COR-L47 (cell line): ENCODE measurements around the gene PFKP.
"Not testable (repeated sequence)": the region's sequence is repeated elsewhere in the genome, so short reads cannot be mapped to it uniquely, and the experiment has no call there.

ENCODE experiments used
- DNase-seq: peaks from one replicate; lab custom pipeline; 2025; lab: John Stamatoyannopoulos, UW

PFKP gene

DNA sequence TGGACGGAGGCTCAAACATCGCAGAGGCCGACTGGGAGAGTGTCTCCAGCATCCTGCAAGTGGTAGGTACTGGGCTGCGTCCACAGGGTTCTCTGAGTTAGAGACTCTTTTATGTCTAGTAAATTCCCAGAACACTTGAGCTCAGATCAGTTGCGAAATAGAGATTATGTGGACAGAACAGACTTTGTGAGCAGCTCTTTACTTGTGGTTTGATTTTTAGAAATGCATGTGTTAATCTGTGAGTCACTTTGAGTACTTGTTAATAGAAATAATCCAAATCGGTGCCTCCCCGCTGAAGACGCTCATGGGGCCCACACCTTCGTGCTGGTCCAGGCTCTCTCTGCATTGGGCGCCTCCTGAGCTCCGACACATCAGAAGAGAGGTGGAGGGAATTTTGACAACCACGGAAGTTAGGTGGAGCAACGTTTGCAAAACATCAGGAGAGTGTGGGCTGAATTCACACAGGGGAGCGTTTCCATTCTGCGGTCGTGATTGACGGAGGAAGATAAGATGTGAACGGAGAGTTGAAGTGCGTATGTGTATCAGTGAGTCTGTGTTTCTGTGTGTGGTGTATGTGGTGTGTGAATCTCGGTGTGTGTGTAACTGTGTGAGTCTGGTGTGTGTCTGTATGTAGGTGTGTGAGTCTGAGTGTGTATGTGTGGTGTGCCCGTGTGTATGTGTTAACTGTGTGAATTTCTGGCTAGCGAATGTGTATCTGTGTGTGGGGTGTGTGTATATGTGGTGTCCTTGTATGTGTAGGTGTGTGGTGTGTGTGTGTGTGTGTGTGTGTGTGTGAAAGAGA is 32.1 kb downstream of the PFKP start:
- DNase-seq: no peak

DNA sequence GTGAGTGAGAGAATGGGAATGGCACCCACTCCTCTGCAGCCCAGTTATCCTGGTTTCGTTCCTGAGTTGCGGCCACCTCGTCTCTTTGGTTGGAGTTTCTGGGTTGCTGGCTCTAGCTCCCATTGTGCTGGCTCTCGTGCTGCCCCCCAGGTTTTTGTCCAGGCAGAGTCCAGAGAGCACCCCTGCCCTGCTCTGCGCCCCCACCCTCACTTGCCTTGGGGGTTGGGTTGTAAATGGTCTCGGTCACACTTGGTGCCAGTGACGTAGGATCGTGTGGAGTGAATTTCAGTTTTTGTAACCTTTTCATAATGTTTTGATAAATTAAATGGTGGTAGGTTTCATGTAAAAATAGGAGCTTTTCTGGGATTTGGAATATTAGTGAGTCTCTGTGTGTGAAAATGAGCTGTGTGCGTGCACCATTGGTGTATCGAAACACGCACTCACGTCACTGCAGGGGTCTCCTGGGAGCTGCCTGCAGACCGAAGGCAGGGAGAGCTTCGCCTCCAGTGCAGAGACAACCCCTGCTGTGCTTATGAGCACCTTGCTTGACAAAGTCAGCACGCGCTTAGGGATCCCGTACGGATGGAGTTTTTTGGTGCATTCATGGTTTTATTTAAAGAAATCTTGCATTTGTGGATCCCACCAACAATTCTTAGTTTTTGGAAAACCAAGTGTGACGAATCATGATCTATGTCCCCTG is 32.9 kb downstream of the PFKP start:
- DNase-seq: no peak

DNA sequence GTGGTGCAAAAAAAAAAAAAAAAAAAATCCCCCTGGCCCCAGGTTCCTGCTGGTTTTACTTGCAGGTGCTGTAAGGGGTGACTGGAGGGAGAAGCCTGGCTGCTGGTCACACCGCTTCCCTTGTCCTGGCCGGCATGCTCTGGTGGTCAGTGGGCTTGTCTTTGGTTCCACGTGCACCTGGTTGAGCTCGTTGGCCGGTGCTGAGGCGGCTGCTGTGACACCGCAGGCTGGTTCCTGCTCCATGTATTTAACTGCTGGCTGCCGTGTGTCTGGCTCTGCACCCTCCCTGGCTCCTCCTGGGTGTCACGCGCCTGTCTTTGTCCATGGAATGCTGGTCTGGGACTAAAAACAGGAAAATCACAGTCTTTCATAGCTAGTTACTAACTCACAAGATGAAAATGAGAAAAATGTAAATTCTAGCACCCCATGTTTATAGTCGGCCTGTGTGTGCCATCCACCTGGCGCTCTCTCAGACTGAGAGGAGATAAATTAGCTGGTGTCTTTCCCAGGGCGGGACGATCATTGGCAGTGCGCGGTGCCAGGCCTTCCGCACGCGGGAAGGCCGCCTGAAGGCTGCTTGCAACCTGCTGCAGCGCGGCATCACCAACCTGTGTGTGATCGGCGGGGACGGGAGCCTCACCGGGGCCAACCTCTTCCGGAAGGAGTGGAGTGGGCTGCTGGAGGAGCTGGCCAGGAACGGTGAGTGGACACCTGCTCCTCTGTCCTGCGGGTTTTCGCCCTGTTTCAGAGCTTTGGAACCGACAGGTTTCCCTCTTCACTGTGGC is 33.7 kb downstream of the PFKP start:
- no peak for DNase-seq

DNA sequence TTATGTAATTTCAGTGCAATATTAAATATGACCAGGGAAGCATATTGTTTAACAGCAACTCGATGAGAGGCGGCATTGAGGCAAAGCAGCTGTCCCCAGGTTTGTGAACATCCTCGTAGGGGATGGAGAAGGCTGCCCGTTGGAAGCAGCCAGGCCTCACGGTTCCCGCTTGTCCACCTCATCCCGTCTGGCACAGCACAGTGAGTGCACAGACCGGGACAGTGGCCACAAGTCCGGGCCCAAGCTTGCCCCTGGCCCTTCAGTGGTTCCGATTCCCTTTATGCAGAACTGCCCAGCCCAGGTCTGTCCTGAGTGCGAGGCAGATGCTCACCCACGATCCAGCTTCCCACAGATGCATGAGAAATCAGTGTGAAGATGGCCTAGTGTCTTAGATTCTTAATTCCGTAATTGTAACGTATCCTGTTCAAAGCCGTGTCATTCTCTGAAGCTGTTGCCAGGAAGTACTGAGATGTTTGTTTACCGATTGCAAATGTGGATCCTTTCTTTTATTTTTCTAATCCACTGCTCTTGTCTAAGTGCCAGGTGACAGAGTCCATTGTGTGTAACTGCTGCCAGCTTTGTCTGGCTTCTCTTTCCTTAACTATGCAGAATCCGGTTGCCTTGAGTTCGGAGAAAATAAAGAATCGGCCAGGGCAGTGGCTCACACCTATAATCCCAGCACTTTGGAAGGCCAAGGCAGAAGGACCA is 35.5 kb downstream of the PFKP start:
- DNase-seq: peak; percentile 22

- no peak for DNase-seq
Measured at GRCh38 chr10:3103646-3104045, 36.3 kb downstream of the PFKP start.

DNA sequence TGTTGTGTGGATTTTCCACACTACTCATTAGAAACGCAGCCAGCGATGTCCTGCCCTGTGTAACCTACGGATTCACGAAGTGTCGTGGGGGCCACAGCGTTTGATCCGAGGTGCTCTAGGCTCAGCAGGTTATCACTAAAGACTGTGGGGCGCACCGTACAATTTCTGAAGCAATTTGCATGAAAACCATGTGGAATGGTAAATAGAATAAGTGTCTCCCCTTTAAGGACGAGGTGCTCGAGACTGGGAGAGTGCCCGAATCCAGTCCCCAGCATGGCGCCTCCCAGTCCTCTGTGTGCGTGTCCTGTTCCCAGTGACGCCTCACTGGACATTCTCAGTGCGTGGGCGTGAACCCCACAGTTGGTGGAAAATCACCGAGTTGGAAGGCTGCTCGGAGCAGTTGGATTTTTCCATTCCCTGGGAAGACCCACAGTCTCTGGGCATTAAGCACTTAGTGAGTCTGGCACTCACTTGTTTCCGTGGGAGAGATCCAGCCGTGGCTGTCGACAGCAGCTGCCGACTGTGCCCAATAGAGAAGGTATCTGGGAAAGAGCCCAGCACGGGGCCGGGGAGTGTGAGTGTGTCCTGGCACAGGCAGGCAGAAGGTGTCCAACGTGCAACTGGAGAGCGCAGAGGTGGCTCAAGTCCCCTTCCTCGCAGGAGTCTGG is 37.0 kb downstream of the PFKP start:
- no peak for DNase-seq

GRCh38 chr10:3105166-3105565 is 37.8 kb downstream of the PFKP start:
- no peak for DNase-seq

DNA sequence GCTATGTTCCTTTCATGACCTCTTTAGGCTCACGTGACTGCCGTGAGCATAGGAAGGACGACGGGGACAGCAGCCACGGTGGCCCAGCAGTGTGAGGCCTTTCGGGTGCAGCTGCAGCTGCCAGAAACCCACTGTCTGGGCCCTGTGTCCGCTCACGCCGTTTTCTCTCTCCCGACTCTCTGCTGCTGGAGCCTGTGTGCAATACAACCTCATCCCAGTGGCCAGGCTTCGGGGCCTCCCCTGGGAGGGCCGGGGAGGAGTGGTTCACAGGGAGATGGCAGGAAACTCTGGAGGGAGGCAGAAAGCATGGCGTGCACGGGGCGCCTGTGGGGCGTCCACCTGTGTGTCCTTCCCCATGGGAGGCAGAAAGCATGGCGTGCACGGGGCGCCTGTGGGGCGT is 38.6 kb downstream of the PFKP start:
- DNase-seq: no peak

DNA sequence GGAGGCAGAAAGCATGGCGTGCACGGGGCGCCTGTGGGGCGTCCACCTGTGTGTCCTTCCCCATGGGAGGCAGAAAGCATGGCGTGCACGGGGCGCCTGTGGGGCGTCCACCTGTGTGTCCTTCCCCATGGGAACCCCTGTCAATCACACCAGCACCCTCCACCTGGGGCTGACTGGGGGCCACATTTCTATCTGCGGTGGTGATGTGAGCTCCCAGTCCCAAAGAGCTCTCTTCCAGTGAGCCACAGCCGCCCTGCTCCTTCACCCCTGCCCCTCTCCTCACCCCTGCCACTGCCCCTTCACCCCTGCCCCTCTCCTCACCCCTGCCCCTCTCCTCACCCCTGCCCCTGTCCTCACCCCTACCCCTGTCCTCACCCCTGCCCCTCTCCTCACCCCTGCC is 39.0 kb downstream of the PFKP start:
- not testable (repeated sequence) for DNase-seq

DNA sequence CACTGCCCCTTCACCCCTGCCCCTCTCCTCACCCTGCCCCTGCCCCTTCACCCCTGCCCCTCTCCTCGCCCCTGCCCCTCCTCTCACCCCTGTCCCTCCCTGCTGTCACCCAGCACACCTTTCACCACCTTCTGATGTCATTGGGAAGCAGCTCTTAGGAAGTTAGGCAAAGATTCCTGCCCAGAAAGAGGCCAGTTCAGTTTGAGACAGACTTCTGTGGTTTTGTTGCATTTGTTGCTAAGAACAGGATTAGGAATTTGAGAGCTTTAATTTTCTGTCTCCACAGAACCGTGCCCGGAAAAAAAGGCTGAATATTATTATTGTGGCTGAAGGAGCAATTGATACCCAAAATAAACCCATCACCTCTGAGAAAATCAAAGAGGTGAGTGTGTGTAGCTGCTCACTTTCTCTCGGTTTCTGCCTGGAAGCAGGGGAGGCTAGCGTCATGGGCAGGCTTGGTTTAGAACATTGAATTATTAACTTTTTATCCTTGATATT is 39.6 kb downstream of the PFKP start:
- no peak for DNase-seq

- DNase-seq: no peak
Measured at GRCh38 chr10:3107426-3107961, 40.1 kb downstream of the PFKP start.

GRCh38 chr10:3108033-3108432 is 40.7 kb downstream of the PFKP start:
- DNase-seq: no peak

- no peak for DNase-seq
Measured at GRCh38 chr10:3108575-3109105, 41.3 kb downstream of the PFKP start.

DNA sequence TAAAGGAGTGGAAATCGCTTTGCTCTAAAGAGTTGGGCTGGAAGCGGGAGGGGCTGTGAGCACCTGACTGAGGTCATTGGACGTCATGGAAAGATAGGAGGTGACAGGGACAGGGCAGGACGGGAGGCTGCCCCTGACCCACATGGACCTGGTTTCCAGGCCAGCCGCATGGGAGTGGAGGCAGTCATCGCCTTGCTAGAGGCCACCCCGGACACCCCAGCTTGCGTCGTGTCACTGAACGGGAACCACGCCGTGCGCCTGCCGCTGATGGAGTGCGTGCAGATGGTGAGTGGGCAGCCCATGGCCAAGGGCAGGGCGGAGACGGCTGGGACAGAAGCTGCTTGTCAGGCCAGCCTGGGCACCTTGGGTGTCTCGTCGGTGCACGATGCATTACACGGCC is 41.8 kb downstream of the PFKP start:
- DNase-seq: no peak

GRCh38 chr10:3109633-3110032 is 42.3 kb downstream of the PFKP start:
- DNase-seq: no peak

DNA sequence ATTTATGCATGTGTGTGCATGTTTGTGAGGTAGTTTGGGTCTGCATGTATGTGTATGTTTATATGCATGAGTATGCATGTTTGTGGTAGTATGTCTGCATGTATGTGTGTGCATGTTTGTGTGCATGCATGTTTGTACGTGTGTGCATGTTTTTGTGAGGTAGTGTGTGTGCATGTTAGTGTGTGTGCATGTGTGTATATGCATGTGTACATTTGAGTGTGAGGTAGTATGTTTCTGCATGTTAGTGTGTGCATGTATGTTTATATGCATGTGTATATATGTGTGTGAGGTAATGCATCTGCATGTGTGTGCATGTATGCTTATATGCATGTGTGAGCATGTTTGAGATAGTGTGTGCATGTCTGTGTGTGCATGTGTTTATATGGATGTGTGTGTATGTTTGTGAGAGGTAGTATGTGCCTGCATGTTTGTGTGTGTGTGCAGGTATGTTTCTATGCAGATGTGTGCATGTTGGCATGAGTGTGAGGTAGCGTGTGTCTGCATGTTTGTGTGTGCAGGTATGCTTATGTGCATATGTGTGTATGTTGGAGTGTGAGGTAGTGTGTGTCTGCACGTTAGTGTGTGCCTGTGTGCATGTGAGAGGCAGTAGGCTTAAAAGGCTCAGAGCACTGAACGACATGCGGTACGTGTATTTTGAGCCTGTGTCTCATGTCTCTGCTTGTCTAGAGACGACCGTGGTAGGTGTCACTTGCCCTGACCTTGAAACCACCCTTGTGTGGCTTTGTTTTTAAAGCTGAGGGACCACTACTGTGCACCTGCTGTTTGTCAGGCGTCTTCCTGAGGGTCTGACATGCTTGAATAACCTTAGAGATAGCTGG is 43.7 kb downstream of the PFKP start:
- DNase-seq: no peak

- no peak for DNase-seq
Measured at GRCh38 chr10:3111621-3112163, 44.3 kb downstream of the PFKP start.

GRCh38 chr10:3113343-3113720 is 46.0 kb downstream of the PFKP start:
- DNase-seq: no peak

GRCh38 chr10:3115685-3116084 is 48.3 kb downstream of the PFKP start:
- DNase-seq: no peak
